ENCODE data around the gene SLC19A3. TPM values are rescaled to one million over a fixed set of nuclear protein-coding genes. Genes with fewer than 3 reads are reported as not detected.
"Not testable (repeated sequence)": the region's sequence is repeated elsewhere in the genome, so short reads cannot be mapped to it uniquely, and the experiment has no call there.

The SLC19A3 gene
- total RNA-seq, 1 donor from 2014 or later: 0.52 TPM

GRCh38 chr2:227677928-227678327, 39.9 kb downstream of the SLC19A3 start:
- TF ChIP-seq, protein P1, sequence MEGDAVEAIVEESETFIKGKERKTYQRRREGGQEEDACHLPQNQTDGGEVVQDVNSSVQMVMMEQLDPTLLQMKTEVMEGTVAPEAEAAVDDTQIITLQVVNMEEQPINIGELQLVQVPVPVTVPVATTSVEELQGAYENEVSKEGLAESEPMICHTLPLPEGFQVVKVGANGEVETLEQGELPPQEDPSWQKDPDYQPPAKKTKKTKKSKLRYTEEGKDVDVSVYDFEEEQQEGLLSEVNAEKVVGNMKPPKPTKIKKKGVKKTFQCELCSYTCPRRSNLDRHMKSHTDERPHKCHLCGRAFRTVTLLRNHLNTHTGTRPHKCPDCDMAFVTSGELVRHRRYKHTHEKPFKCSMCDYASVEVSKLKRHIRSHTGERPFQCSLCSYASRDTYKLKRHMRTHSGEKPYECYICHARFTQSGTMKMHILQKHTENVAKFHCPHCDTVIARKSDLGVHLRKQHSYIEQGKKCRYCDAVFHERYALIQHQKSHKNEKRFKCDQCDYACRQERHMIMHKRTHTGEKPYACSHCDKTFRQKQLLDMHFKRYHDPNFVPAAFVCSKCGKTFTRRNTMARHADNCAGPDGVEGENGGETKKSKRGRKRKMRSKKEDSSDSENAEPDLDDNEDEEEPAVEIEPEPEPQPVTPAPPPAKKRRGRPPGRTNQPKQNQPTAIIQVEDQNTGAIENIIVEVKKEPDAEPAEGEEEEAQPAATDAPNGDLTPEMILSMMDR (IDR thresholded peaks at IDR 0.05): no peak
- no peak overlapping the region for H3K27ac Mint-ChIP-seq (ENCODE audit: unreplicated experiment)
- no peaks in the 10 kb centered on the region for H3K4me1 Mint-ChIP-seq (ENCODE audit: low read depth)
- H3K9me3 Mint-ChIP-seq (ENCODE audit: low read depth): no peaks in the 10 kb centered on the region
- H3K36me3 Mint-ChIP-seq (ENCODE audit: low read depth): no peaks in the 10 kb centered on the region
- no peak for DNase-seq (ENCODE audit: low spot score)
- H3K27me3 Mint-ChIP-seq (ENCODE audit: low read depth): no peaks in the 10 kb centered on the region
- no peak overlapping the region for H3K4me3 Mint-ChIP-seq (ENCODE audit: unreplicated experiment)

DNA sequence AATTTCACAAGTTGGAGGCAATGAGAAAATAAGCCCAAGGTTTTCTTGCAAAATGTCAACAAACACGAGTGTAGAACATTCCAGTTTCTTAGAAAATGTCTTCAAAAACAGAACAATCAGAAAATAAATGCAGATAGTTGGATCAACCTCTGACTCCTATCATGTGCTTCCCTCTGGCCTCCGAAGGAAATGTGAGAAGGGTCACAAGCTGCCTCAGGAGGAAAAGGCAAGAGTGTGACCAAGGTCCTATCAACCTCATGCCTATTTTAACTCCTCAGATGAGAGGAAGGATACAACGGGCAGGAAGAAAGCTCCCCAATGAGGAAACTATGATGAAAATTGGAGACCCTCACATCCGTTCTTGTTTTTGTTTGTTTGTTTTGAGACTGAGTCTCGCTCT, 43.3 kb downstream of the SLC19A3 start:
- H3K27me3 Mint-ChIP-seq (ENCODE audit: low read depth): peaks cover 3% of the 10 kb centered on the region
- no peak overlapping the region for H3K4me3 Mint-ChIP-seq (ENCODE audit: unreplicated experiment)
- DNase-seq (ENCODE audit: low spot score): no peak
- no peaks in the 10 kb centered on the region for H3K4me1 Mint-ChIP-seq (ENCODE audit: low read depth)
- no peaks in the 10 kb centered on the region for H3K36me3 Mint-ChIP-seq (ENCODE audit: low read depth)
- H3K27ac Mint-ChIP-seq (ENCODE audit: unreplicated experiment): no peak overlapping the region
- TF ChIP-seq, protein P1 (IDR thresholded peaks at IDR 0.05): no peak
- H3K9me3 Mint-ChIP-seq (ENCODE audit: low read depth): no peaks in the 10 kb centered on the region

GRCh38 chr2:227673620-227674019, 44.2 kb downstream of the SLC19A3 start:
- H3K9me3 Mint-ChIP-seq (ENCODE audit: low read depth); H3K36me3 Mint-ChIP-seq (ENCODE audit: low read depth); H3K4me3 Mint-ChIP-seq (ENCODE audit: unreplicated experiment); H3K27ac Mint-ChIP-seq (ENCODE audit: unreplicated experiment); H3K27me3 Mint-ChIP-seq (ENCODE audit: low read depth); H3K4me1 Mint-ChIP-seq (ENCODE audit: low read depth); DNase-seq (ENCODE audit: low spot score): not testable (repeated sequence)

DNA sequence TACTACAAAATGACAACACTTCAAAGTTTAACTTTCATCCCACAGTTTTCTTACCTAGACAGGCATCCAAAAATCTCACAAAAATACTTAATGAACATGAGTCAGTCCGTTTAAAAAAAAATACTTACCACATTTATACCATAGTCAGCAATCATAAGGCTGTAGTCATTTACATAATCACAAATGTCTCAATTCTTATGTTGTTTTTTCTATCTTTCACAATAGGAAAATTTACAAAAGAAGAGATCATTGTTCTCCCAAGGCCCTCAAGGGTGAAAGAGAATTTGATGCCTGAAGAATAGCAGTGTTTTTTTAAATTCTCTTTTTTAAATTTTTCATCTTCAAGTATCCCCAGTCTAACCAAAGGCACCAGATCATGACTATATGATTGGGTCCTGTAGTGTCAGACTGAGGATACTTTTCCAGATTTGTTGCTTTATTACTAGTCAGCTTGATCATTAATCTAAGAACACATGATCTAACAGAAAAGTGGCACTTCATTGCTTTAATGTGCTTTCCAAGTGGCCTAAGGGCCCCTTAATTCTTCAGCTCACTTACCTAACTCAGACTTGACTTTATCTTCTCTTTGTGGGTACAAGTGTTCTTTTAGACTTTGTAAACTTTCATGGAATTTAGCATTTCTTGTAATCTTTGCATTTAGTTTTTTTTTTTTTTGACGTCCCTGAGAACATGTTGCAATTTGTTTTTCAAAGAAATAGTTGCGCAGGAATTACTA, 46.5 kb downstream of the SLC19A3 start:
- Mint-ChIP-seq H3K27ac (ENCODE audit: unreplicated experiment) (no peak overlapping the region), H3K9me3 (ENCODE audit: low read depth) (no peaks in the 10 kb centered on the region), H3K4me1 (ENCODE audit: low read depth) (no peaks in the 10 kb centered on the region), H3K36me3 (ENCODE audit: low read depth) (no peaks in the 10 kb centered on the region), H3K4me3 (ENCODE audit: unreplicated experiment) (no peak overlapping the region), H3K27me3 (ENCODE audit: low read depth) (peaks cover 3% of the 10 kb centered on the region)
- no peak for DNase-seq (ENCODE audit: low spot score)
- TF ChIP-seq, protein P1 (IDR thresholded peaks at IDR 0.05): no peak

DNA sequence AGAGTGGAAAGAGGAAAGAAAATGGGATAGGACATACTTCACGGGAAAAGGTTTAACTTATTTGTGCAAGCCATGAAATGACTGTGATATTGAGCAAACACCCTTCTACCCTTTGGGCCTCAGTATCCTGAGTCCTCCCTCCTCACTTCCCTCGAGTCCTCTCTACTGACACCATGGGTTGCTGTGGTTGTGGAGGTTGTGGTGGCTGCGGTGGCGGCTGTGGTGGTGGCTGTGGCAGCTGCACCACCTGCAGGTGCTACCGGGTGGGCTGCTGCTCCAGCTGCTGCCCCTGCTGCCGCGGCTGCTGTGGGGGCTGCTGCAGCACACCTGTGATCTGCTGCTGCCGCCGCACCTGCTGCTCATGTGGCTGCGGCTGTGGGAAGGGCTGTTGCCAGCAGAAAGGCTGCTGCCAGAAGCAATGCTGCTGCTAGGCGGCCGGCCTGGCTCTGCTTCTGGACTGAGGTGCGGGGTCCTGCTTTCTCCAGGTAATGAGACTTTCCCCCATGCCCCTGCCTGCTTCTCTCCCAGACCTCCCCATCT, 51.1 kb downstream of the SLC19A3 start, which contains the start of gene SCYGR5:
Gene SCYGR5 (plus strand): TSS at position 174 of the 540 bp plus-strand sequence. CDS start 0 bp downstream, at position 174.
- not testable (repeated sequence) for H3K27ac Mint-ChIP-seq (ENCODE audit: unreplicated experiment); H3K36me3 Mint-ChIP-seq (ENCODE audit: low read depth); H3K4me1 Mint-ChIP-seq (ENCODE audit: low read depth); H3K27me3 Mint-ChIP-seq (ENCODE audit: low read depth); DNase-seq (ENCODE audit: low spot score); H3K9me3 Mint-ChIP-seq (ENCODE audit: low read depth); H3K4me3 Mint-ChIP-seq (ENCODE audit: unreplicated experiment)

GRCh38 chr2:227665189-227665940, 52.5 kb downstream of the SLC19A3 start:
- no peak overlapping the region for H3K4me3 Mint-ChIP-seq (ENCODE audit: unreplicated experiment)
- TF ChIP-seq, protein P1 (IDR thresholded peaks at IDR 0.05): no peak
- no peaks in the 10 kb centered on the region for H3K36me3 Mint-ChIP-seq (ENCODE audit: low read depth)
- H3K27me3 Mint-ChIP-seq (ENCODE audit: low read depth): peaks cover 6% of the 10 kb centered on the region
- H3K9me3 Mint-ChIP-seq (ENCODE audit: low read depth): no peaks in the 10 kb centered on the region
- no peak for DNase-seq (ENCODE audit: low spot score)
- no peak overlapping the region for H3K27ac Mint-ChIP-seq (ENCODE audit: unreplicated experiment)
- H3K4me1 Mint-ChIP-seq (ENCODE audit: low read depth): no peaks in the 10 kb centered on the region
